Inflammatory macrophage (primary cell): Measurements from ENCODE around the gene SPATA24.
"Not testable (repeated sequence)": the region's sequence is repeated elsewhere in the genome, so short reads cannot be mapped to it uniquely, and the experiment has no call there.

ENCODE experiments used
- DNase-seq, 2 donors: peaks; one replicate each; pipeline ENCODE4 v3.0.0-alpha.2; 2020 to 2022

Gene SPATA24

DNA sequence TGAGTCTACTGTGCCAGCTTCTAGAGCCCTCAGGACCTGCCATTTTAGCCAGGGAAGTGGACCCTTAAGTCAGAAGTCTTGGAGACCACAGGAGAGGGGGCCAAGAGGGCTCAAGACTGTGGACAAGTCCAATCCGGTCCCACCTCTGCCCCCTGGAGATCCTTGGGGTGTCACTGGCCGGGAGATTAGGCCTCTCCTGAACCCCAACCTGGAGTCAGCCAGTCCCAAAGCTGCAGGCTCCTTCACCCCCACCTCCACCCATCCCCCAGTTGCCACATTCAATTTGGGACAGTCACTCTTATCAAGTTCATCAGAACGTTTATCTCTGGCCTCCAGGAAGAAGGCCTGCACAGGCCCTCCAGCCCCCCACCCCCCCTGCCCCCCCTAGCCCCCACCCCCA, 21.1 kb downstream of the SPATA24 start:
- DNase-seq = no peak

- no peak for DNase-seq
These were observed 21.8 kb downstream of the SPATA24 start for GRCh38 chr5:139381837-139382761.

DNA sequence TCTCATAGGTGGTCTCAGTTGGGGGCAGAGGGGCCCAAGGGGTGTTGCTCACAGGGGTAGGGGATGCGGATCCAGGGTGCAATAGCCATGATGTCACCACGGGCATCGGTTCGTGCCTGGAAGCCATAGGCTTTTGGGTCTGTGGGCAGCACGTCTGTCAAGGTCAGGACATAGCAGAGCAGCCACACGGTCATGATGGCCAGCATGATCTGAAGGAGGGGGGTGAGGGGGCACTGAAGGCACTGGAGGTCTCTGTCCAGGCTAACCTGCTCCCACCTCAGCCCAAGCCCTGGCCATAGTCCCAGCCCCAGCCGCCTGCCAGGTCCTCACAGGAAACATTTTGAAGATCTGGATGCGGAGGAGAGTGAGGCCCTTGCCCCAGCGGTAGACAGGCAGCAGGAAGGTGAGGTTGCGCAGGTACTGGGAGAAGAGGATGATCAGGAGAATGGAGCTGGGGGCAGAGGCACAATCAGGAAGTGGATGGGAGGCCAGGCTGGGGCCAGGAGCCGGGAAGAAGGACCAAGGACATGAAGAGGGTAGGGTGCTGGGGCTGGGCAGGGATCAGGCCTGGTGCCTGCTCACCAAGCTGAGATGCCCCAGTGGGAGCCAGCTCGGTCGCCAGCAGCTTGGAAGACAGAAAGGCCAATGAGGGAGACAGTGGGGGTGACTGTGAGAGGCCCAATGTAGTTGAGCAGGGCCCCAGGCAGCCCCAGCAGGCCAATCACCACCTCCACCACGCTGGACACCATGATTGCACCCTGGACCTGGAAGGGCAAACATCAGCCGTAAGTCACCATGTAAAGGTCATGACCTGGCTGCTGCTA, 24.1 kb downstream of the SPATA24 start:
- DNase-seq = no peak

GRCh38 chr5:139378941-139379361, 24.9 kb downstream of the SPATA24 start:
- no peak for DNase-seq

- no peak for DNase-seq
These were observed 25.6 kb downstream of the SPATA24 start for GRCh38 chr5:139378101-139378825.

DNA sequence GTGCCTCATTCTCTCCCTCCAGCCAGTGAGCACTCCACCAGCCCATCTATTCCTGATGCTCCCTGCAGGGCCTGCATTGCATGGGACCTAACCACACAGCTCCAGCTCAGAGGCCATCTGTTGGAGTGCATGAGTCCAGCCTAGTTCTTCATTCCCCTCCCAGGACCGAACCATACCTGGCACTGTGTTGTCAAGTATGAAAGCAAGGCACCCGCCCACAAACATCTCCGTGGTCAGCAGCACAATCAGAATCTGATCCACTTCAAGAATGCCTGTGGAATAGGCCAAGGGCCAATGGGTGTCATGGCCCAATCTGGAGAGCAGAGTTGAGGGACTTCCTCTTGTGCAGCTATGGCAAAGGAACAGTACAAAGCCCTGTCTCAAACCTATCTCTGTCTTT, 26.7 kb downstream of the SPATA24 start:
- DNase-seq = no peak

DNA sequence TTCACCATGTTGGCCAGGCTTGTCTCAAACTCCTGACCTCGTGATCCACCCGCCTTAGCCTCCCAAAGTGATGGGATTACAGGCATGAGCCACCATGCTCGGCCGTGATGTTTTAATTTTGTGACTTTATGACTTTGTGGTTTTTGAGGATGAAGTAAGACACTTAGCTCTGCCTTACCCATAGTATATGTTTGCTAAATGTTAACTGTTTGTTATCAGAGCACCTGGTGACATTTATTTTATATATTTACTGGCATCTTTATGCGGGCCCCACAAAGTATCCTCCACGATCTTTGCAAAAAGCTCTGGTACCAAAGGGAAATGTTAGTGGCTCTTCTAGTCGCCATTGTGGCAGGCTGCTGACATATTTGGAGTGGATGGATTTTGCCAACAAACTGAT, 27.5 kb downstream of the SPATA24 start:
- no peak for DNase-seq

DNA sequence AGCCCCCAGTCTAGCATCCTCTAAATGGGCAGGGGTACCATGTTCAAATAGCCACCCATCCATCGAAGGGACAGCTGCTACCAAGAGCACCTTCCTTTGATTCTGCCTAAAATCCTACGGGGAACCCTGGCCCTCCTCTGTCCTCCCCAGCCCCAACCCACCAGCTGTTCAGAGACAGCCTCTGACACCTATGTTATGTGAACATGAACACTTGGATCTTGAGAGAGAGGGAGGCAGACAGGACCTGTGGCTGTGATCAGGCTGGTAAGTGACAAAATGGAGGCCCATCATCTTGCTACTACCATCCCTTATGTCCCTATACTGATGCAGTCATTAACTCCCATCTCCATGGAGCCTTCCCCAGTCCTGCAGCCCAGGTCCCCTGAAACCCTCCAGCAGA, 29.0 kb downstream of the SPATA24 start:
- DNase-seq = no peak

- peak in 1 of 2 donors; percentile 23 for DNase-seq
These were observed 32.1 kb downstream of the SPATA24 start for GRCh38 chr5:139371482-139372435.

GRCh38 chr5:139369181-139369580, 34.7 kb downstream of the SPATA24 start:
- no peak for DNase-seq

GRCh38 chr5:139368613-139369012, 35.3 kb downstream of the SPATA24 start:
- no peak for DNase-seq

GRCh38 chr5:139364466-139364865, 39.4 kb downstream of the SPATA24 start:
- DNase-seq = no peak

GRCh38 chr5:139363937-139364336, 40.0 kb downstream of the SPATA24 start:
- DNase-seq = no peak

GRCh38 chr5:139361835-139362429, 42.0 kb downstream of the SPATA24 start:
- no peak for DNase-seq

GRCh38 chr5:139360384-139360783, 43.5 kb downstream of the SPATA24 start:
- no peak for DNase-seq

GRCh38 chr5:139358064-139358463, 45.8 kb downstream of the SPATA24 start:
- DNase-seq = no peak

GRCh38 chr5:139355900-139356299, 48.0 kb downstream of the SPATA24 start:
- not testable (repeated sequence) for DNase-seq

- DNase-seq = no peak
These were observed 49.7 kb downstream of the SPATA24 start for GRCh38 chr5:139354186-139354585.

DNA sequence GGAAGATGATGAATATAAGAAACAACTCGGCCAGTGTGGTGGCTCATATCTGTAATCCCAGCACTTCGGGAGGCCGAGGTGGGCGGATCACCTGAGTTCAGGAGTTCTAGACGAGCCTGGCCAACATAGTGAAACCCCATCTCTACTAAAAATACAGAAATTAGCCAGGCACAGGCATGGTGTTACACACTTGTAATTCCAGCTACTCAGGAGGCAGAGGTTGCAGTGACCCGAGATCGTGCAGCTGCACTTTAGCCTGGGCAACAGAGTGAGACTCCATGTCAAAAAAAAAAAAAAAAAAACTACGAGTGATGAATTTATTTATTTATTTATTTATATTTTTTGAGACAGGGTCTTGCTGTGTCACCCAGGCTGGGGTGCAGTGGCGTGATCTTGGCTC, 56.0 kb downstream of the SPATA24 start:
- not testable (repeated sequence) for DNase-seq
